ENCODE results near the gene IL6ST. TPM values are rescaled to one million over a fixed set of nuclear protein-coding genes. Genes with fewer than 3 reads are reported as not detected.

Gene IL6ST
- total RNA-seq, 4 donors from 2014 or later, result 384 to 561 (median 517) TPM

DNA sequence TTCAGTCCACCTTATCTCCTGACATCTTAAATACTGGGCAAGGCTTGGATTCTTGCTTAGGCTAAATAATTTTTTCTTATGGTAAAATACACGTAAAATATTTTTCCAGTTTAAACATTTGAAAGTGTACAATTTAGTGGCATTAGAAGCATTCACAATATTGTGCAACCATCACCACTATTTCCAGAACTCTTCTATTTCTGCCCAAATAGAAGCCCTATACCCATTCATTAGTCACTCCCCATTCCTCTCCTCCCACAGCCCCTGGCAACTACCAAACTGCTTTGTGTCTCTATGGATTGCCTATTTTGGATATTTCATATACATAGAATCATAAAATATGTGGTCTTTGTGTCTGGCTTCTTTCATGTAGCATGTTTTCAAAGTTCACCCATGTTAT is 86.0 kb downstream of the IL6ST start:
- Histone ChIP-seq H3K4me1 (no peaks in the 10 kb centered on the region), H3K9me3 (no peaks in the 10 kb centered on the region), H3K27ac (replicated peaks in 1 of 4) (no peak overlapping the region), H3K27me3 (no peaks in the 10 kb centered on the region), H3K36me3 (no peaks in the 10 kb centered on the region), H3K4me3 (no peak overlapping the region)
- 85% methylated on average over 1 of the region's 1 CpG for WGBS
- DNase-seq (ENCODE audit: extremely low spot score), result no peak
- intact Hi-C loops (cut with DNase I), result no loop called here
- TF ChIP-seq POLR2A (IDR thresholded peaks at IDR 0.05; ENCODE audit: low read depth) (no peak), EP300 (IDR thresholded peaks at IDR 0.05) (no peak)
- TF ChIP-seq, protein P1, sequence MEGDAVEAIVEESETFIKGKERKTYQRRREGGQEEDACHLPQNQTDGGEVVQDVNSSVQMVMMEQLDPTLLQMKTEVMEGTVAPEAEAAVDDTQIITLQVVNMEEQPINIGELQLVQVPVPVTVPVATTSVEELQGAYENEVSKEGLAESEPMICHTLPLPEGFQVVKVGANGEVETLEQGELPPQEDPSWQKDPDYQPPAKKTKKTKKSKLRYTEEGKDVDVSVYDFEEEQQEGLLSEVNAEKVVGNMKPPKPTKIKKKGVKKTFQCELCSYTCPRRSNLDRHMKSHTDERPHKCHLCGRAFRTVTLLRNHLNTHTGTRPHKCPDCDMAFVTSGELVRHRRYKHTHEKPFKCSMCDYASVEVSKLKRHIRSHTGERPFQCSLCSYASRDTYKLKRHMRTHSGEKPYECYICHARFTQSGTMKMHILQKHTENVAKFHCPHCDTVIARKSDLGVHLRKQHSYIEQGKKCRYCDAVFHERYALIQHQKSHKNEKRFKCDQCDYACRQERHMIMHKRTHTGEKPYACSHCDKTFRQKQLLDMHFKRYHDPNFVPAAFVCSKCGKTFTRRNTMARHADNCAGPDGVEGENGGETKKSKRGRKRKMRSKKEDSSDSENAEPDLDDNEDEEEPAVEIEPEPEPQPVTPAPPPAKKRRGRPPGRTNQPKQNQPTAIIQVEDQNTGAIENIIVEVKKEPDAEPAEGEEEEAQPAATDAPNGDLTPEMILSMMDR (IDR thresholded peaks at IDR 0.05), result no peak

- Histone ChIP-seq H3K4me3 (no peak overlapping the region), H3K36me3 (no peaks in the 10 kb centered on the region), H3K27me3 (no peaks in the 10 kb centered on the region), H3K4me1 (no peaks in the 10 kb centered on the region), H3K9me3 (no peaks in the 10 kb centered on the region), H3K27ac (replicated peaks in 1 of 4) (no peak overlapping the region)
- no peak for DNase-seq (ENCODE audit: extremely low spot score)
- WGBS, result 95% methylated on average over 7 of the region's 7 CpGs
- intact Hi-C loops (cut with DNase I), result no loop called here
- TF ChIP-seq, protein P1 (IDR thresholded peaks at IDR 0.05), result no peak
- TF ChIP-seq EP300 (IDR thresholded peaks at IDR 0.05) (no peak), POLR2A (IDR thresholded peaks at IDR 0.05; ENCODE audit: low read depth) (no peak), POLR2AphosphoS5 (IDR thresholded peaks at IDR 0.05) (no peak)
These were observed 86.8 kb downstream of the IL6ST start for GRCh38 chr5:55907927-55908326.

- WGBS, result 76% methylated on average over 4 of the region's 4 CpGs
- no peak for DNase-seq (ENCODE audit: extremely low spot score)
- H3K27me3 ChIP-seq, result no peaks in the 10 kb centered on the region
- H3K4me1 ChIP-seq, result no peaks in the 10 kb centered on the region
- no peak for TF ChIP-seq POLR2A (IDR thresholded peaks at IDR 0.05; ENCODE audit: low read depth)
- no peak for TF ChIP-seq POLR2AphosphoS5 (IDR thresholded peaks at IDR 0.05)
- TF ChIP-seq, protein P1 (IDR thresholded peaks at IDR 0.05), result no peak
- no peak for TF ChIP-seq EP300 (IDR thresholded peaks at IDR 0.05)
- H3K27ac ChIP-seq (replicated peaks in 1 of 4), result no peak overlapping the region
- H3K9me3 ChIP-seq, result no peaks in the 10 kb centered on the region
- intact Hi-C loops (cut with DNase I), result no loop called here
- no peak overlapping the region for H3K4me3 ChIP-seq
- no peaks in the 10 kb centered on the region for H3K36me3 ChIP-seq
These were observed 89.5 kb downstream of the IL6ST start for GRCh38 chr5:55905251-55905650.

DNA sequence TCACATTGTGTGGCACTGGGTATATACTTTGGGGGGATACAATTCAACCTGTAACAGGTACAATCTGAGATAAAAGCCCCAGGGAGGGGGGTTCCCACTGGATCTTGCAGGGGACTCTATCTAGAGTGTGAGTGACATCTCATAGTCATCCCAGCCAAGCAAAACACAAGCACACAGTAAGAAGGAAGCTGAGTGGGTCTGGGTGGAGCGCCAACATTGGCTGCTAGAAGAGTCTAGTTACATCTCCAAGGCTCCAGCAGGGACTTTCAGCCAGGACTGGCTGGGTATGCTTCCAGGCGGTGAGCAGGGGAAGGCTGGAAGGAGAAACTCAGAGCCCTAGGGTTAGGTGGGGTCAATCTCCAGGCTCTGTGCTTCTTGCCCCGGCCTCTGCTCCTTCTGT is 90.6 kb downstream of the IL6ST start:
- DNase-seq (ENCODE audit: extremely low spot score), result no peak

More for the DNA sequence above, 90.6 kb downstream of the IL6ST start:
- intact Hi-C loops (cut with DNase I), result no loop called here
- Histone ChIP-seq H3K27ac (replicated peaks in 1 of 4) (no peak overlapping the region), H3K9me3 (no peaks in the 10 kb centered on the region), H3K36me3 (no peaks in the 10 kb centered on the region), H3K27me3 (no peaks in the 10 kb centered on the region), H3K4me3 (no peak overlapping the region), H3K4me1 (no peaks in the 10 kb centered on the region)
- 66% methylated on average over 3 of the region's 3 CpGs for WGBS
- TF ChIP-seq POLR2AphosphoS5 (IDR thresholded peaks at IDR 0.05), result no peak
- TF ChIP-seq, protein P1 (IDR thresholded peaks at IDR 0.05), result no peak
- no peak for TF ChIP-seq EP300 (IDR thresholded peaks at IDR 0.05)
- no peak for TF ChIP-seq POLR2A (IDR thresholded peaks at IDR 0.05; ENCODE audit: low read depth)
